Esophagus muscularis mucosa (tissue), 4 donors: Measurements from ENCODE around the gene CLTB. TPM values are rescaled to one million over a fixed set of nuclear protein-coding genes. Genes with fewer than 3 reads are reported as not detected.
A peak's percentile ranks its signal among the peaks of the same experiment; 100 is the strongest.
"Not testable (repeated sequence)": the region's sequence is repeated elsewhere in the genome, so short reads cannot be mapped to it uniquely, and the experiment has no call there.

ENCODE experiments used
- DNase-seq: peaks from one replicate; pipeline ENCODE4 v3.0.0-alpha.2; 2017; ENCODE audit errors: extremely low spot score
- H3K27ac ChIP-seq, 4 donors: fragments of 200-600 bp; sonication (generic); replicated peaks in 1 of 4; 1 replicate in 3 of 4; 2 replicates in 1 of 4; pipeline ENCODE4 v1.5.1; 2016 to 2019; ENCODE audit warnings: mild to moderate bottlenecking in 1 of 4
- H3K27me3 ChIP-seq, 4 donors: fragments of 200-600 bp; sonication (generic); one replicate each; pipeline versions ENCODE4 v1.5.1 to v1.6.0; 2016 to 2019
- H3K36me3 ChIP-seq, 4 donors: fragments of 200-600 bp; sonication (generic); one replicate each; pipeline ENCODE4 v1.5.1; 2016 to 2019
- H3K4me1 ChIP-seq, 4 donors: fragments of 200-600 bp; sonication (generic); one replicate each; pipeline ENCODE4 v1.5.1; 2016 to 2019
- H3K4me3 ChIP-seq, 4 donors: fragments of 200-600 bp; sonication (generic); 1 replicate in 2 of 4; 2 replicates in 2 of 4; pipeline ENCODE4 v1.5.1; 2016 to 2019; ENCODE audit warnings: mild to moderate bottlenecking in 4 of 4, moderate library complexity in 1 of 4
- H3K9me3 ChIP-seq, 4 donors: fragments of 200-600 bp; sonication (generic); 1 replicate in 3 of 4; 2 replicates in 1 of 4; pipeline ENCODE4 v1.5.1; 2016 to 2019
- CTCF ChIP-seq, 3 experiments: fragments of 200-600 bp in 2 of 3; fragments of 450-650 bp in 1 of 3; sonication (generic) in 2 of 3; IDR thresholded peaks; one replicate each; pipeline ENCODE4 v1.5.1; 2017 to 2019; ENCODE audit warnings: antibody characterized with exemption in 3 of 3, mild to moderate bottlenecking in 2 of 3, moderate library complexity in 1 of 3
- EP300 ChIP-seq: sonication (generic); formaldehyde crosslinking; IDR thresholded peaks from one replicate; pipeline ENCODE4 v1.6.1; 2017; ENCODE audit warnings: antibody characterized with exemption
- POLR2A ChIP-seq: fragments of 450-650 bp; IDR thresholded peaks from one replicate; pipeline ENCODE4 v1.6.1; 2017; ENCODE audit warnings: antibody characterized with exemption, moderate library complexity, mild to moderate bottlenecking, low read depth
- POLR2AphosphoS5 ChIP-seq, 2 donors: sonication (generic); formaldehyde crosslinking; IDR thresholded peaks; one replicate each; pipeline ENCODE4 v1.6.1; 2017; ENCODE audit warnings: antibody characterized with exemption in 2 of 2
- WGBS: methylation state at CpG from one replicate; pipeline ENCODE4 v1.1.5; 2018; 5-methylcytosine and 5-hydroxymethylcytosine counted together
- intact Hi-C: fragments of 100-400 bp; cut with DNase I; formaldehyde crosslinking; loops from one replicate; pipeline ENCODE4 v1.15.1; 2023
- total RNA-seq, 4 donors: library from RNA; depleted of rRNA; stranded (reverse); fragments of >200 nt; gene quantifications; one replicate each; pipeline versions ENCODE4 v1.1.0 to v1.2.1, GENCODE V29; 2016

CLTB gene
- total RNA-seq, 4 donors from 2014 or later, result 220 to 267 (median 239) TPM

GRCh38 chr5:176446884-176447590 lies 30.7 kb upstream of the CLTB start:
- no peak for TF ChIP-seq POLR2AphosphoS5 (IDR thresholded peaks at IDR 0.05)
- no peak for TF ChIP-seq CTCF (IDR thresholded peaks at IDR 0.05)
- no peak for TF ChIP-seq EP300
- TF ChIP-seq POLR2A, result no peak
- H3K9me3 ChIP-seq, result no peaks in the 10 kb centered on the region
- peak overlapping the region; percentile 85 to 97 (median 88) for H3K4me3 ChIP-seq
- no peak for DNase-seq
- H3K27ac ChIP-seq, result peak overlapping the region; percentile 95 to 99 (median 96)
- H3K27me3 ChIP-seq, result no peaks in the 10 kb centered on the region
- peaks cover 26 to 41% (median 35%) of the 10 kb centered on the region in 4 donors for H3K4me1 ChIP-seq
- intact Hi-C loops, result loop anchor here (1.0 to 5.0 kb wide), 2 partner anchors 31 to 95 kb away; partner anchors contain the start of gene CLTB
- 15% methylated on average over 27 of the region's 27 CpGs for WGBS
- no peaks in the 10 kb centered on the region for H3K36me3 ChIP-seq

- H3K9me3 ChIP-seq, result no peaks in the 10 kb centered on the region
- peaks cover 26 to 36% (median 31%) of the 10 kb centered on the region in 4 donors for H3K4me1 ChIP-seq
- H3K4me3 ChIP-seq, result no peak overlapping the region
- TF ChIP-seq POLR2A, result no peak
- TF ChIP-seq CTCF (IDR thresholded peaks at IDR 0.05), result no peak
- TF ChIP-seq EP300, result no peak
- TF ChIP-seq POLR2AphosphoS5 (IDR thresholded peaks at IDR 0.05), result no peak
- H3K36me3 ChIP-seq, result no peaks in the 10 kb centered on the region
- H3K27ac ChIP-seq, result peak overlapping the region in 1 of 4 donors; percentile 99
- DNase-seq, result no peak
- intact Hi-C loops, result loop anchor here (5.0 kb wide), 1 partner anchor 96 kb away; no protein-coding TSS in a partner anchor
- 86% methylated on average over 9 of the region's 9 CpGs for WGBS
- H3K27me3 ChIP-seq, result no peaks in the 10 kb centered on the region
Observed at GRCh38 chr5:176446028-176446665, 29.8 kb upstream of the CLTB start.

- intact Hi-C loops, result loop anchor here (5.0 kb wide), 1 partner anchor 98 kb away; no protein-coding TSS in a partner anchor
- 85% methylated on average over 5 of the region's 5 CpGs for WGBS
- Histone ChIP-seq H3K36me3 (no peaks in the 10 kb centered on the region), H3K9me3 (no peaks in the 10 kb centered on the region), H3K27ac (no peak overlapping the region), H3K4me1 (peaks cover 17 to 24% (median 19%) of the 10 kb centered on the region in 4 donors), H3K27me3 (peaks cover 0 to 1% (median 0%) of the 10 kb centered on the region in 4 donors), H3K4me3 (no peak overlapping the region)
- no peak for DNase-seq
- TF ChIP-seq CTCF (IDR thresholded peaks at IDR 0.05) (no peak), EP300 (no peak), POLR2A (no peak), POLR2AphosphoS5 (IDR thresholded peaks at IDR 0.05) (no peak)
Observed at GRCh38 chr5:176444742-176445141, 28.4 kb upstream of the CLTB start.

GRCh38 chr5:176442911-176443310 lies 26.6 kb upstream of the CLTB start:
- intact Hi-C loops, H3K9me3 ChIP-seq, H3K36me3 ChIP-seq, H3K27ac ChIP-seq, DNase-seq, H3K4me3 ChIP-seq: not testable (repeated sequence)
- peaks cover 7 to 12% (median 9%) of the 10 kb centered on the region in 4 donors for H3K4me1 ChIP-seq
- H3K27me3 ChIP-seq, result peaks cover 0 to 12% (median 0%) of the 10 kb centered on the region in 4 donors
- WGBS, result 67% methylated on average over 4 of the region's 4 CpGs

- peaks cover 5 to 8% (median 6%) of the 10 kb centered on the region in 4 donors for H3K4me1 ChIP-seq
- peaks cover 0 to 12% (median 0%) of the 10 kb centered on the region in 4 donors for H3K27me3 ChIP-seq
- TF ChIP-seq POLR2A (no peak), EP300 (no peak), CTCF (IDR thresholded peaks at IDR 0.05) (no peak), POLR2AphosphoS5 (IDR thresholded peaks at IDR 0.05) (no peak)
- no peak for DNase-seq
- H3K4me3 ChIP-seq, result no peak overlapping the region
- WGBS, result 22% methylated on average over 5 of the region's 5 CpGs
- H3K36me3 ChIP-seq, result no peaks in the 10 kb centered on the region
- H3K27ac ChIP-seq, result no peak overlapping the region
- intact Hi-C loops, result no loop called here
- no peaks in the 10 kb centered on the region for H3K9me3 ChIP-seq
Observed at GRCh38 chr5:176441921-176442323, 25.6 kb upstream of the CLTB start.
